GM12875 (cell line): ENCODE measurements around the gene FUCA1.

Experiments
- H3K4me3 ChIP-seq: one replicate; pipeline ENCODE4 v1.5.1; 2011; ENCODE audit warnings: low read depth, low read length, control low read depth
- TF ChIP-seq, protein P1 (sequence below): IDR thresholded peaks from 2 replicates; pipeline ENCODE4 v1.5.1; 2011; ENCODE audit warnings: low read depth, mild to moderate bottlenecking, control low read depth, inconsistent platforms, low read length, moderate library complexity, borderline replicate concordance; ENCODE audit not compliant: insufficient read depth

FUCA1 gene

GRCh38 chr1:23875382-23875781, 7.3 kb upstream of the FUCA1 start:
- TF ChIP-seq, protein P1, sequence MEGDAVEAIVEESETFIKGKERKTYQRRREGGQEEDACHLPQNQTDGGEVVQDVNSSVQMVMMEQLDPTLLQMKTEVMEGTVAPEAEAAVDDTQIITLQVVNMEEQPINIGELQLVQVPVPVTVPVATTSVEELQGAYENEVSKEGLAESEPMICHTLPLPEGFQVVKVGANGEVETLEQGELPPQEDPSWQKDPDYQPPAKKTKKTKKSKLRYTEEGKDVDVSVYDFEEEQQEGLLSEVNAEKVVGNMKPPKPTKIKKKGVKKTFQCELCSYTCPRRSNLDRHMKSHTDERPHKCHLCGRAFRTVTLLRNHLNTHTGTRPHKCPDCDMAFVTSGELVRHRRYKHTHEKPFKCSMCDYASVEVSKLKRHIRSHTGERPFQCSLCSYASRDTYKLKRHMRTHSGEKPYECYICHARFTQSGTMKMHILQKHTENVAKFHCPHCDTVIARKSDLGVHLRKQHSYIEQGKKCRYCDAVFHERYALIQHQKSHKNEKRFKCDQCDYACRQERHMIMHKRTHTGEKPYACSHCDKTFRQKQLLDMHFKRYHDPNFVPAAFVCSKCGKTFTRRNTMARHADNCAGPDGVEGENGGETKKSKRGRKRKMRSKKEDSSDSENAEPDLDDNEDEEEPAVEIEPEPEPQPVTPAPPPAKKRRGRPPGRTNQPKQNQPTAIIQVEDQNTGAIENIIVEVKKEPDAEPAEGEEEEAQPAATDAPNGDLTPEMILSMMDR = no peak
- H3K4me3 ChIP-seq = no peak overlapping the region

DNA sequence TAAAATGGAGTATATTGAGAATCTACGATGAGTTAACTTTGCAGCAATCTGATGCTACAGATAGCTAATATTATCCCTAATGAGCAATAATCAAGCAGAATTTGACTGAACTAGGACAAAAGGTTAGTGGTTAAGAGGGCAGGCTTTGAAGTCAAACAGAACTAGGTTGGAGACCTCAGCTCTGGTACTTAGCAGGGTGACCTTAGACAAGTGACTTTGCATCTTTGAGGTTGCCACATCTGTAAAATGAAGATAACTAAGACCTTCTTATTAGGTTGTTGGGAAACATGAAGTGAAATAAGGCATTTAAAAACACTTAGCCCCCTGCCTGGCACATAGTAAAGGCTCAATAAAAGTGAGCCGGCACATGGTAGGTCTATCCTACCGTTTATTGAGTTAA, 4.3 kb upstream of the FUCA1 start:
- no peak overlapping the region for H3K4me3 ChIP-seq
- TF ChIP-seq, protein P1 = no peak

DNA sequence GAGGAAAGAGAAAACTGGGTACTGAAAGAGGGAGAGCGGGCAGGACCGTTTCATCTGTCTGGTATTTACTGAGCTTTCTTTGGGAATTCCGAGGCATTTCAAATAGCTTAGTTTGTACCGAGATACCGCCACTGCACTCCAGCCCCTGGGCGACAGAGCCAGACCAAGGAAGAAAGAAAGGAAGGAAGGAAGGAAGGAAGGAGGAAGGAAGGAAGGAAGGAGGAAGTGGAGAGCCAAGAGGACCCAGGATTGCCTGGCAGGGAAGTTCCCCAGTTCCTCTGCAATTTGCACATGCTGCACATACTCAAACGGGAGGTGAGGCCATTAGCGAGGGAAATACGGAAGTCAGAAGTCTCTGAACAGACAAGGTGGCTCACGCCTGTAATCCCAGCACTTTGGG, 961 bp upstream of the FUCA1 start:
- H3K4me3 ChIP-seq = peak overlapping the region; percentile 97
- TF ChIP-seq, protein P1 = no peak

GRCh38 chr1:23868557-23869016, 497 bp upstream of the FUCA1 start:
- TF ChIP-seq, protein P1 = no peak
- peak overlapping the region; percentile 97 for H3K4me3 ChIP-seq

DNA sequence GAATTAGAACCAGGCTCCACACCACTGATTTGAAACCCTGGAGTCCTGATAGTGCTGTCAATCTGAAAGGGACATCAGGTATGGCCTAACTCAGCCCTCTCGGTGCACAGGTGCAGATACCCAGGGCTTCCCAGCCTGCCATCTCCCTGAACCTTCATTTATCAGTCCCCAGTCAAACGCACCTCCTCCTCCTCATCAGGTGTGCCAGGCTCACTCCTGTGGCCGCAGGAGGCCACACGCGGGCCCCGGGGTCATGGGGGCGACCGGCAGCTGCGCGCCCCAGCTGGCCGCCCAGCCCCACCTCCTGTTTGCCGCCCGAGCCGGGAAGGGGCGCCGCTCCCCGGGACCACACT, 572 bp downstream of the FUCA1 start:
- TF ChIP-seq, protein P1 = no peak

GRCh38 chr1:23865543-23865930, 2.6 kb downstream of the FUCA1 start:
- H3K4me3 ChIP-seq = no peak overlapping the region
- TF ChIP-seq, protein P1 = no peak

More for the DNA sequence above, 572 bp downstream of the FUCA1 start:
- peak overlapping the region; percentile 97 for H3K4me3 ChIP-seq

GRCh38 chr1:23864801-23865542, 3.1 kb downstream of the FUCA1 start:
- H3K4me3 ChIP-seq = no peak overlapping the region
- TF ChIP-seq, protein P1 = no peak
